Testis (tissue), 3 donors: ENCODE results near the gene ZNF680. TPM values are rescaled to one million over a fixed set of nuclear protein-coding genes. Genes with fewer than 3 reads are reported as not detected.
"Not testable (repeated sequence)": the region's sequence is repeated elsewhere in the genome, so short reads cannot be mapped to it uniquely, and the experiment has no call there.

Experiments used
- DNase-seq: peaks from one replicate; pipeline ENCODE4 v3.0.0-alpha.2; 2019
- H3K27ac ChIP-seq, 2 donors: fragments of 200-600 bp; sonication (generic); one replicate each; pipeline ENCODE4 v1.5.1; 2019
- H3K27me3 ChIP-seq: fragments of 200-600 bp; sonication (generic); one replicate; pipeline ENCODE4 v1.5.1; 2019
- H3K36me3 ChIP-seq: fragments of 200-600 bp; sonication (generic); one replicate; pipeline ENCODE4 v1.5.1; 2017; ENCODE audit warnings: low read depth; ENCODE audit errors: missing control alignments
- H3K4me1 ChIP-seq: fragments of 200-600 bp; sonication (generic); one replicate; pipeline ENCODE4 v1.5.1; 2019
- H3K4me3 ChIP-seq, 2 donors: fragments of 200-600 bp; sonication (generic); one replicate each; pipeline ENCODE4 v1.5.1; 2017 to 2019
- H3K9me3 ChIP-seq: fragments of 200-600 bp; sonication (generic); one replicate; pipeline ENCODE4 v1.5.1; 2017
- POLR2A ChIP-seq: fragments of 450-650 bp; IDR thresholded peaks from one replicate; pipeline ENCODE4 v1.6.1; 2017; ENCODE audit warnings: antibody characterized with exemption, mild to moderate bottlenecking, moderate library complexity
- WGBS, 2 donors: methylation state at CpG; one replicate each; pipeline ENCODE4 v1.1.5; 2018; 5-methylcytosine and 5-hydroxymethylcytosine counted together
- intact Hi-C: fragments of 100-400 bp; cut with DNase I; formaldehyde crosslinking; loops from one replicate; pipeline ENCODE4 v1.15.1; 2023; ENCODE audit warnings: low total_unique reads
- polyA plus RNA-seq: library from polyadenylated mRNA; stranded (reverse); fragments of 350-450 nt; fragmentation: Illumina TruSeq; extraction: RNeasy Lipid Tissue Mini Kit (QIAGEN cat#74804); gene quantifications from one replicate; pipeline ENCODE4 v1.2.3, GENCODE V29; 2014; ENCODE audit warnings: low read depth, low replicate concordance; ENCODE audit not compliant: insufficient read depth
- total RNA-seq, 2 donors: library from RNA; depleted of rRNA; stranded (reverse); fragments of >200 nt; gene quantifications; one replicate each; pipeline ENCODE4 v1.2.3, GENCODE V29; 2016
- TF ChIP-seq, protein P1 (sequence below), 3 experiments: fragments of 450-650 bp in 2 of 3; fragments of 200-600 bp in 1 of 3; sonication (generic) in 1 of 3; IDR thresholded peaks; one replicate each; pipeline ENCODE4 v1.5.1; 2016 to 2019; ENCODE audit warnings: antibody characterized with exemption in 3 of 3, mild to moderate bottlenecking in 2 of 3, moderate library complexity in 1 of 3

ZNF680 gene
- total and polyA plus RNA-seq, 3 donors from 2014 or later, result 2.9 to 19.5 (median 19.4) TPM

- Histone ChIP-seq H3K27me3 (no peaks in the 10 kb centered on the region), H3K9me3 (no peaks in the 10 kb centered on the region), H3K4me1 (no peaks in the 10 kb centered on the region), H3K36me3 (no peaks in the 10 kb centered on the region), H3K4me3 (peak overlapping the region; percentile 40 to 42), H3K27ac (peak overlapping the region in 1 of 2 donors; percentile 36)
- TF ChIP-seq POLR2A, result no peak
- TF ChIP-seq, protein P1, sequence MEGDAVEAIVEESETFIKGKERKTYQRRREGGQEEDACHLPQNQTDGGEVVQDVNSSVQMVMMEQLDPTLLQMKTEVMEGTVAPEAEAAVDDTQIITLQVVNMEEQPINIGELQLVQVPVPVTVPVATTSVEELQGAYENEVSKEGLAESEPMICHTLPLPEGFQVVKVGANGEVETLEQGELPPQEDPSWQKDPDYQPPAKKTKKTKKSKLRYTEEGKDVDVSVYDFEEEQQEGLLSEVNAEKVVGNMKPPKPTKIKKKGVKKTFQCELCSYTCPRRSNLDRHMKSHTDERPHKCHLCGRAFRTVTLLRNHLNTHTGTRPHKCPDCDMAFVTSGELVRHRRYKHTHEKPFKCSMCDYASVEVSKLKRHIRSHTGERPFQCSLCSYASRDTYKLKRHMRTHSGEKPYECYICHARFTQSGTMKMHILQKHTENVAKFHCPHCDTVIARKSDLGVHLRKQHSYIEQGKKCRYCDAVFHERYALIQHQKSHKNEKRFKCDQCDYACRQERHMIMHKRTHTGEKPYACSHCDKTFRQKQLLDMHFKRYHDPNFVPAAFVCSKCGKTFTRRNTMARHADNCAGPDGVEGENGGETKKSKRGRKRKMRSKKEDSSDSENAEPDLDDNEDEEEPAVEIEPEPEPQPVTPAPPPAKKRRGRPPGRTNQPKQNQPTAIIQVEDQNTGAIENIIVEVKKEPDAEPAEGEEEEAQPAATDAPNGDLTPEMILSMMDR (IDR thresholded peaks at IDR 0.05), result no peak
- intact Hi-C loops, result no loop called here
- WGBS, 2 donors, result 5 to 15% methylated on average over 13 to 20 of the region's 20 CpGs
- DNase-seq, result peak; percentile 88
Observed at GRCh38 chr7:64574540-64575099, 11.7 kb upstream of the ZNF680 start.

- H3K36me3 ChIP-seq, H3K27me3 ChIP-seq, intact Hi-C loops, H3K4me1 ChIP-seq, H3K9me3 ChIP-seq, DNase-seq: not testable (repeated sequence)
- H3K27ac ChIP-seq, result peak overlapping the region; percentile 34 to 53
- peak overlapping the region; percentile 41 to 63 for H3K4me3 ChIP-seq
- 3 to 8% methylated on average over 12 to 25 of the region's 30 CpGs for WGBS, 2 donors
Observed at GRCh38 chr7:64570284-64570605, 7.4 kb upstream of the ZNF680 start.

- peak; percentile 74 for DNase-seq
- 2 to 3% methylated on average over 16 to 67 of the region's 74 CpGs for WGBS, 2 donors
- intact Hi-C loops, H3K36me3 ChIP-seq, H3K4me1 ChIP-seq, H3K27me3 ChIP-seq, H3K9me3 ChIP-seq: not testable (repeated sequence)
- Histone ChIP-seq H3K4me3 (peak overlapping the region; percentile 41 to 63), H3K27ac (peak overlapping the region; percentile 34 to 53)
- TF ChIP-seq, protein P1 (IDR thresholded peaks at IDR 0.05), result peak in 2 of 3 experiments; percentile 18 to 37
Observed at GRCh38 chr7:64569372-64570283, 6.8 kb upstream of the ZNF680 start.

GRCh38 chr7:64562256-64562625, 630 bp downstream of the ZNF680 start:
- intact Hi-C loops, result no loop called here
- Histone ChIP-seq H3K4me3 (peak overlapping the region; percentile 75 to 89), H3K27ac (peak overlapping the region; percentile 88 to 91), H3K27me3 (no peaks in the 10 kb centered on the region), H3K4me1 (peaks cover 24% of the 10 kb centered on the region), H3K9me3 (no peaks in the 10 kb centered on the region), H3K36me3 (no peaks in the 10 kb centered on the region)
- no peak for DNase-seq
- 8 to 16% methylated on average over 4 of the region's 4 CpGs for WGBS, 2 donors
- TF ChIP-seq, protein P1 (IDR thresholded peaks at IDR 0.05), result no peak
- TF ChIP-seq POLR2A, result no peak

GRCh38 chr7:64559206-64559605, 3.7 kb downstream of the ZNF680 start:
- peak overlapping the region; percentile 66 to 76 for H3K27ac ChIP-seq
- no peak overlapping the region for H3K4me3 ChIP-seq
- H3K4me1 ChIP-seq, result peaks cover 24% of the 10 kb centered on the region
- no peaks in the 10 kb centered on the region for H3K27me3 ChIP-seq
- 47% methylated on average over 5 of the region's 5 CpGs for WGBS, 2 donors
- intact Hi-C loops, result no loop called here
- no peaks in the 10 kb centered on the region for H3K36me3 ChIP-seq
- peak; percentile 59 for DNase-seq
- H3K9me3 ChIP-seq, result no peaks in the 10 kb centered on the region
- TF ChIP-seq, protein P1 (IDR thresholded peaks at IDR 0.05), result no peak
- no peak for TF ChIP-seq POLR2A
